GM21360 (cell line): ENCODE data around the gene RRP9.
A peak's percentile ranks its signal among the peaks of the same experiment; 100 is the strongest.

Experiments
- ATAC-seq: cut with Tn5 transposase; IDR thresholded peaks from one replicate; pipeline ENCODE4 v1.9.1; 2021; ENCODE audit warnings: mild to moderate bottlenecking, moderate library complexity; ENCODE audit not compliant: unreplicated experiment

RRP9 gene

DNA sequence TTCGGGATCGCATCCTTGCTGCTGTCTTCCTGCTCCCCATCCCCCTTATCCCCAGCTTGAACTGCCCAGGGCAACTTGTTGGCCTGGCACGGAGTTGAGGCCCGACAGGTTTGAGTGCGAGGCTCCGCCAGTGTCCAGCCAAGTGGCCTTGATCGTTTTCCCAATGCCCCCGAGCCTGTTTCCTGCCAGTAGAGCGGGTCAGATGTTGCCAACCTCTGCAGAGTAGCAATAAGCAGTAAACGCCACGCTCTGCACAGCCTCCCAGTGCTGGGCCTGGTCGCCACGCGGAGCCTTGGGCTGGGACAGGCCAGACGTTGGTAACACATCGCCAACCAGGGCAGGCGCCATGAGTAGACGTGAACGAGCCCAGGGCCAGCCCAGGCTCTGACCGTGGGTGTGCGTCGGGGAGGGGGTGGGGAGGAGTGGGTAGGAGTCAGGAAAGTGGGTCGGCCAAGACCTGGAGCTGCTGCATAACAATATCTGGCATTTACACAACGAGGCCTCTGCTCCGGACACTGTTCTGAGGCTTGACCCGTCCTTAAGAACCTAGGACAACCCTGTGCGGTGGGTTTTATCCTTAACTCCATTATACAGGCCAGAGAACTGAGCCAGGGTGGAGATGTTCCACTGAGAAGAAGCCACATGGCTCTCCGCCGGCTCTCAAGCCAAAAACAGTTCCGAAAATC is 32.7 kb upstream of the RRP9 start:
- ATAC-seq = peak; percentile 11

DNA sequence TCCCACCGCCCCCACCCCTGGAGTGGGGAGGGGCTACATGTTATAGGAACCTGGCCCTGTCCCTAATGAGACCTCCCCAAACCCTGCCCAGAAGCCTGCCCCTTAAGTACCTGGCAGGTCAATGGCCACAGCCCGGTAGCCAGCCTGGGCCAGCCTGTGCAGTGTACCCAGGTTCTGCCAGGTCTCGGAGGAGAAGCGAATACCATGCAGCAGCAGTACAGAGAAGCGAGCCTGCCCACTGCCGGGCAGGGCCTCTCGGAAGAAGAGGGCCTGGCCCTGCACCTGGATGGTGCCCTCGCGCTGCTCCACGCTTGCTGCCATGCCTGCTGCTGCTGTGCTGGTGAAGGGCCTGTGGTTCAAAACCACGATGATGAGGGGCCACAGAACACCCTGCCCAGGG is 29.6 kb upstream of the RRP9 start:
- ATAC-seq = no peak

DNA sequence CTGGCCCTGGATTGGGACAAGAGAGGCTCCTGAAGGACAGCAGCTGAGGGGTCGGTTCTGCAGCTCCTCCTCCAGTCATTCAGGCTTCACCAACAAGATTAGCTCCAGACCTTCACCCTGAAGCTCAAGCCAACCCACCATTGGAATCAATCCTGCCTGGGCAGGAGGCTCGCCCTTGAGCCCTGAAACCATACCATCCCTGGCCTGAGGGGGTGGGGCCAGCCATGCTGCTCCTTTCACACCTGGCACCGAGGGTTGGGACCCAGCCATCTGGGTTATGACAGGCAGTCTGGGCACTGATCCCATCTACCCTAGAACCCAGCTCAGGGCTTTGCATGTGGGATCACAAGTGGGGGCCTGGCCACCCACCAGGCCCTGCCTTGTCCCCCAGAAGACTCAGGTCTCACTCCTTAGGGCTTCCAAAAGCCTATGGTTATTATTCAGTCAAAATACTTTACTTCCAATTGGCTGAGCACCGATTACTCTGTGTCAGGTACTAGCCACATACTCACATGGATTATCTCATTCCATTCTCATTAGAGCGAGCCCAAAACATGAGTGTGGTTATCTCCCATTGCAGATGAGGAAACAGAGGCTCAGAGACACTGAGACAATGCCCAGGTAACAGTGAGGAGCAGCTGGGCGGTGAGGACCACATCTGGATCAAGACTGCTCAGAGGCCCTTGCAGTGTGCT is 29.0 kb upstream of the RRP9 start:
- ATAC-seq = no peak

DNA sequence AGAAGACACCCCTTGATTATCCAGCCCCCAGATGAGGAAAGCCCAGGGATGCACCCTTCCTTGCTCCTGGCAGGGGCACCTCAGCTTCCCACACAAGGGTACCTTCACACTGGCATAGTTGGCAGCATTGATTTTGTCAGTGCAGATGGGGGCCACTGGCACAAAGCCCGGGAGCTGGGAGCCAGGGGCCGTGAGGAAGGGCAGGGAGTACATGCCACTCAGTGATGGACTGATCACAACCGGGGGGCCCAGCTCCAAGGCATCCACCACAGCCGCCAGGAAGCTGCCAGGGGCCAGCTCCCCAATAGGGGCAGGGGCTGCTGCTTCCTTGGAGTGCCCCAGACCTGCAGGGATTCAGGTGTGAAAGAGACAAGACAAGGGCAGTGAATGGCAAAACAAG is 28.1 kb upstream of the RRP9 start:
- ATAC-seq = no peak

DNA sequence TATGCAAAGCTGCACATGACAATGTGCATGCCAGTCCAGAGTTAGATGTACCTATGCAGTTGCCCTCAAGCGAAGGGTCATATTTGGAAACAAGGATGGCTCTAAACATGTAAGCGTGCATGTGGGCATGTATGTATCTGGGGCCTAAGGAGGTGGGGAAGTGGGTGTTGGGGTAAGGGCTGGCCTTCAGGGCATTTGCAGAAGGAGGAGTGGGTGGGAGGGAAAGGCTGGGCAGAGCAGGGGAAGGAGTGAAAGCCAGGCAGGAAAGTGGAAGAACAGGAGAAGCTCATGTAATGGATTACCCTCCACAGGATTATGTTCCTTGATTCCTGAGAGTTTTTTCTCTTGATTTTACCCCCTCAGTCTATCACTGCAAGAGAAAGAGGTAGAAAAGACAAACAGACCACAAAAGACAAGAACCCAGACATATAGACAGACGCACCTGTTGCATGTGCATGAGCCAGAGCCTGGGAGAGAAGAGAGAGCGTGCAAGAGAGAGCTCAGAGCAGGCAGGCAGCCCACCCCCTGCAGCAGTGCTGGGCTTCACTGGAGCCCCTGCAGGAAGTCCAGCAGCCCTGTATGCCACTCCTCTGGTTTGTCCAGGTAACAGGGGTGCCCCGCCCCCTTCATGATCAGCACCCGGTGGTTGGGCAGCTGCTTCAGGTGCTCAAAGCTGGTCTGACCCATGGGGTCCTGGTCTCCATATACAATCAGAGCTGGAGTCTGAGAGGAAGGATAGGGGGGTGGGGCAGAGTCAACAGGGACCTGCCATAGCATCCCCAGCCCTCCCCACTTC is 27.4 kb upstream of the RRP9 start:
- ATAC-seq = no peak

DNA sequence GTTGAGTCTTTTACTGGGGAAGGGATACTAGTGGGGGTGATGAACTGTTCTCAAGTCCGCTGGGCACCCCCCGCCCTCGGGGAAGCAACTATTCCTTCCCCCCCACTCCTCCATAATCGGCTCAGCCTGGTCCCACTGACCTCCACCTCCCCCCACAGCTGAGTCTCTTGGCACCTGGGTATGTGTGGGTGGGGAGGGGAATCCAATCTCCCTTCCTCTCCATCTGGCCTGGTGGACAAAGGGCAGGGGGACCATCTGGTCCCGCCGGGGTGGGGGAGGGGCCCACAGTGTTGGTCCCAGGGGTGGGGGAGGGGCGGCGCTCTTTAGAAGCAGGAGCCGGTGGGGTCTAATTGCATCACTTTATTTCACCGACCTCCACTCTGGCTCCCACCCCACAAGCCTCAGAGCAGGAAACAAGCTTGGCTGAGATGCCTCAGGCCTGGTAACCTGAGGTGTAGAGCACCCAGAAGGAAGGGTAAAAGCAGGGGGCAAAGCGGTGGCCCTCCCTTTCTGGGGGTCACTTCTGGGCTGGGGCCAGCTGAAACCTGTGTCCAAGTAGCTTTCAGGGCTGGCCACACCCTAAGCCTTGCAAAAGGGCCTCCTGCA is 26.6 kb upstream of the RRP9 start:
- no peak for ATAC-seq

DNA sequence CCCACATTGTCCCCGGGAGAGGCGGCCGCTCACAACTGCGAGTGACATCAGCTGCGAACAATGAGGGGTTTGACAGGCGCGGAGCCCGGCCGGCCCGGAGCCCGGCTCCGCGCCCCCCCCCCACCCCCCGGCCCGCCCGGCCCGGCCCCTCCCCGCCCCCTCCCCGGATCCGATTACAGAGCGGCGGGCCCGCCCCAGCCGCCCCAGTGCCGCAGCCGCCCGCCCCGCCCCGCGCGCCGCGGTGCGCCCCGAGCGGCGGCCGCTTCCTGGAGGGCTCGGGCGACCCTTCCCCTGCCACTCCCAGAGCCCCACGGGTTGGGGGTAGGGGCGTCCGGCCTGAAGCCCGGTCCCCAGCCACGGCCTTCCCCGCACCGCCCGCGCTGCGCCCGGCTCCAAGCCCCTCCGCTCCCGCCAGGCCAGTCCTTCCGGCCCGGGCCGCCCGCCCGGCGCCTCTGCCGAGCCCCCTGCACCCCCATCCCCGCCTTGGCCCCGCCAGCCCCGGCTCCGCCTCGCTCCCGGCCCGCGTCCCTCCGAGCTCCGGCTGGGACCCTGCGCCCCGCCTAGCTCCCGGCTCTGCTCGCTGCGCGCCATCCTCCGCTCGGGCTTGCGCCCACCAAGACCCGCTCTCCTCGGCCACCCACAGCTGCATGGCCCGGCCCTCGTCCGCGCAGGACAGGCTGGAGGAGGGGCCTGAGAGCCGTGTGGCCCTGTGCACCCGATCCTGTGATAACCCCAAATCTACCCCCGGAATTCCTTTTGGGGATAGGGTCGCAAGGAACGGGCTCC is 25.9 kb upstream of the RRP9 start, which contains the start of gene PCBP4:
TSS of gene PCBP4 (minus strand) at position 71 of the 786 bp plus-strand sequence. CDS start 6,214 bp downstream, outside the sequence.
- no peak for ATAC-seq

DNA sequence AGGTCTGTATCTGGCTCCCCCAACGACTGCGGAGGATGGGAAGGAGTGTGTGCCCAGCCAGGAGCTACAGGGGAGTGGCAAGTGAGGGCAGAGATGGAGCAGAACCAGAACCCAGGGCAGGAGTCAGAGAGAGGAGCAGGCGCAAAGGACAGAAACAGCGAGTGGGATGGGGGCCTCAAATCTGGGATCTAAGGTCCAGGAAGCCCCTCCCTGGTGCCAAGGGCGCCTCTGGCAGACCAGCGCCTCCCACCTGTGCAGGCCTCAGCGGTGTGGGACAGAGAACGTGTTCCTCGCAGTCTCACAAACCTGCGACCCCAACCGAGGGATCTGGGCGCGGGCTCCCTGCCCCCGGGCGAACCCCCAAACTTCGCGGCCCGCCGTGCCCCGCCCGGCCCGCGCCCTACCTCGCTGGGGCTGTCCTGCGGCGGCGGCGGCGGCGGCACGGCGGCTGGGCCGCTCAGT is 25.2 kb upstream of the RRP9 start:
- ATAC-seq = no peak

DNA sequence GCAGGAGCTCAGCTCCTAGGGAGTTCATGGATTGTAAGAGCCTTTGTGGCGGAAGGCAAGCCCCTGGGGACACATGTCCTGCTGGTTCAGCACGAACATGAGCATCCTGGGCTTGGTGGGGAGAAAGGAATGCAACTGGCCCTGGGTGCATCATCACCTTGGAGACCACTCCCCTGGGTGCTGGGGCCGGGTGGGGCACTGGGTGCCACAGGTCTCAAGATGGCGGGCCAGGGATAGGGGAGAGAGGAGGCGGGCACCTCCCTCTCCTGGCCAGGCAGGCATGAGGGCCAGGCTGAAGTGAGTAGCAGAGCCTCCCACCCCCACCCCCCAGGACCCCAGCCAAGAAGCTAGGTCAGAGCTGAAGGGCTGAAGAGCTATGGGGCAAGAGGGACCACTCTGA is 24.8 kb upstream of the RRP9 start:
- ATAC-seq = no peak

DNA sequence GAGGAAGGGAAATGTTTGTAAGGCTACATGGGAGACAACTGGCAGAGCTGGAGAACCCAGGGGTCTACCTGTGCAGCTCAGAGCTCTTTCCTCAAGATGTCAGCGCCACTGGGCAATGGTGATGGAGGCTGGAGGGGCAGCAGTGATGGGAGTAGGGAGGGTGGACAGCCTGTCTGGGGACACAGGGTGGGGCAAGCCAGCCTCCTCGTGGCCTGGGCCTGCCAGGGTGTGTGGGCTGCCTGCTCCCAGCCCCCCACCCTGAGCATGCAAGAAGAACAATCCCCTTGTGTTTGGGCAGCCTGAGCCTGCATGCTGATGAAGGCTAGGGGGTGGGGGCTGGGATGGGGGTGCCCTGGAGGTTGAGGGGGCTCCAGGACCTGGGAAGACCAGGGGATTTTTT is 24.3 kb upstream of the RRP9 start:
- no peak for ATAC-seq

DNA sequence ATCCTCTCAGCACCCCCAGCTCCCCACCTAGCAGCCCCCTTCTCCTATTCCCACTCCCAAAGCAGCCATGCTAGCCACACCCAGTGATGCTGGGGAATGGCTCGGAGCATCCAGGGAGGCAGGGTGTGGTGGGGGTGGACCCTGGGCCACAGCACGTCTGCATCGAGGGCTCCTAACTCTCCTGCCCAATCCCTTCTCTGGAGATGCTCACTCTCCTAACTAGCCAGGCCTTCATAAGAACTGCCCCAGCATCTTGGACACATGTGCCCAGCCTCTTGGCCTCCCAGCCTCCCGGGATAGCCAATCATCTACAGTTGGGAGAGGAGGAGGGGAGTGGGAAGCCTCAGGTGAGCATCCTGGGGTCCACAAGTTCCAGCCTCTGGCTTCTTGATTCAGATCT is 22.8 kb upstream of the RRP9 start:
- no peak for ATAC-seq

DNA sequence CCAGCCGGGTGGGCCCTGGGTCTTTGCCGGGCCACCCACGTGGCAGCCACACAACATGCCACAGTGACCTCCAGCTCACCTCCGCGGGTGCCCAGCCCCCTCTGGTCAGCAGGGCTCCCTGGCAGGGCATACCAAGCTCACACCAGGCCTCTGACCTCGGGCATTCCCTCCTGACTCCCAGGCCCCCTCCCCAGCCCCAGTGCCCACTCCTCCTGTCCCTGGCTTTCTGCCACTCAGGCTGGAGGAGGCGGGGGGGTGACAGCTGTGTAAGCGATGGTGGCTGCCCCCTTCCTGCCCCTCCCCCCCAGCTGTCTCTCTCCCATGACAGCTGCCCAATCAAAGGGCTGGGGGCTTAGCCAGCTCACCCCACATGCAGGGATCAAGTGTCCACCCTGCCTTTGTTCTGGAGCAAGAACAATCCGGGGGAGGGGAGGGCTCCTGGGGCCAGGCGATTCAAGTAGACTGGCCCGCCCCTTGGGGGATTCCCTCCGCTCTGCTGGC is 22.3 kb upstream of the RRP9 start:
- no peak for ATAC-seq

DNA sequence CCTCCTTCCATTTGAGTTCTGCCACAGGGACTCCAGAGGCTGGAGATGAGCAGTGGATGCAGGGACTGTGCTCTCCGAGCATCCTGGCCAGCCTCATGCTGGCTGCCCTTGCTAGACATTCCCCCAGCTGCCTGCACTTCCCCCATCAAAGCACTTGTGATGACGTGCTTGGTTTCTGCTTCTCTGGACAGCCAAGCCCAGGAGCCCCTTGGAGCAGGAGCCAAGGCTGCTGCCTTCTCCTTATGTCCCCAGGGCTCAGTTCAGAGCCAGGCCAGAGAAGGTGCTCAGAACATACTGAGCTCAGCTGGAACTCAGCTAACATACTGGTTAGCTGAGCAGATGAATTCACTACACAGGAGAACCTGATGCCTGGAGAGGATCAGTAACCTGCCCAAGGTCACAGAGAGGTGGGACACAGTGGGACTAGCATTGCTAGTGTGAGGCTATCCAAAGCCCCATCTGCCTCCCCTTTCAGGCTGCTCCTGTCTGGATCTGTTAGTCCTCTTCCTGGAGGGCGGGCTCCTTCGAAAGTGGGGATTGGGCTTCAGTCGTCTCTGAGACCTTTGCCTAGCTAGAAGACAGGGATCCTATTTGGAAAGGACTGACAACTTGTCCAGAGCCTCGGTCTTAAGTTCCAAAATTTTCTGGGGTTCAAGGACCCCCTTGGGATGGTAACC is 21.3 kb upstream of the RRP9 start:
- ATAC-seq = no peak

DNA sequence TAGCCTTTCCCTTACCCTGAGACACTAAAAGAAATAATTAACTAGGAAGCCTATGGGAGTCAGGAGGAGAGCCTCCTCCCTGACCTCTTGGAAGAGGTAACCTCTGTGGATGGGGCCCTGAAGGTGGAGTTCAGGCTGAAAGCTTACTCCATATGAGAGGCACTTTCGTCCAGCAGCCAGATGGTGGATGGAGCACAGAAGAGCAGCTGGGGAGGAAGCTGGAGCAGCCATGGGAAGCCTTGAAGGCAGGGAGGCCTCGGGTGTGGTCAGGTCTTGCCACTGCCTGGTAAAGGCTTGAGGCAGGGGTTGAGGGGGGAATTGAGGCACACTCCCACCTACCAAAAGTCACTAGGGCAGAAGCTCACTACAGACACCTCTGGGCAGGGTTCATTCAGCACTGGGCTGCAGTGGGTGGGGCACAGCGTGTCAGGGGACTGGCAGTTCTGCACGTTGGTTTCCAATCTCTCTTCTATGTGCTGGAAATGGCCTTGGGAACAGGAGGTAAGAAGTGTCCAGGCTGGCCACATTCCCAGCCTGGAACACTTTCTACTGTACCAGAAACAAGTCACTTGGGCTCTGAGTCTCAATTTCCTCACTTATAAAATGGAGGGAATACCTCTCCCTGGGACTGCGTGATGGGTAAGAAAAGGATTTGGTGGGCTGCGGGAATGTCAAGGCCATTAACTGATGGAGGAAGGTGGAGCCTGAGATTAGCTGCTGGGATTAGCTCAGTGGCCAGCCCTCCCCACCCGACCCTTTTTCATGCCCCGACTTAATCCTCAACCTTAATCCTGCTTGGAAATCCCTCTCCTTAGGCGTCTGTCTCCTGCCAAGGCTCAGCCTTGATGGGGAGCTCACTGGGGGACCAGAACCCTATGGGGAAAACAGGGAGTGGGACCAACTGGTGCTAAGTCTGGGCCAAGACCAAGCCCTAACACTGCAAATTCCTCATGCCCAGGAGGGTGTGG is 20.2 kb upstream of the RRP9 start:
- ATAC-seq = no peak

DNA sequence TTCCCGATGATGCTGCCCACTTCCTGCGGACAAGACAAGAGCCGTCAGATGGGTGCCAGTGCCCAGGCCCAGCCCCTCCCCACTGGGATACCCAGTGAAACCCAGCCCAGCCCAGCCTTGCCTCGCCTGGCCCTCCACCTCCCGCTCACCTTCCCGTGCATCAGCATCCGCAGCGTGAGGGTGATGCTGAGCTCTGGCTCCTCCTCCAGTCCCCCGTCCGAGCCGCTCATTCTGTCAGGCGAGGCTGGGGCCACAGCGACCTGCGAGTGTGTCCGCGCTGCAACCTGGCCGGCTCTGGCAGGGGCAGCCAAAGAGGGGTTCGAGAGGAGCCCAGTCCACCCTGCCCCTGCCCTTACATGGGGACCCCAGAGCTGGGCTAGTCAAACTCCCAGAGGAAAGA is 19.3 kb upstream of the RRP9 start:
- ATAC-seq = no peak

DNA sequence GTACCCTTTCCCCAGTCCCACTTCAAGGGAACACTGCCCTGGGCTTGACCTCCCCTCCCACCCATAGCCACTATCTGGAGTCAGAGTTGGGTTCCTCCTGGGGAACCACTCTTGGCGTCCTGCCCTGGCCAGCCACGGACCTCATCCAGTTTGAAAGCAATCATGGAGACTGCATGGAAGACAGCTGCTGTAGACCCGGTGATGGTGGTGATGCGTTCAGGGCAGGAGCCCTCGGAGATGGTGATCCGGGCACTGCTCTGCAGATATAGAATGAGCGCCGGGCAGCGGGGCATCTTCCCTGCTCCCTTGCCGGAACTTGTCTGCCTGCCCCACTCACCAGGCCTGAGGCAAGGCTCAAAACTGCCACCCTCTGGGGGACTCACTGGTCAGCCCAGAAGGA is 18.7 kb upstream of the RRP9 start:
- ATAC-seq = no peak

DNA sequence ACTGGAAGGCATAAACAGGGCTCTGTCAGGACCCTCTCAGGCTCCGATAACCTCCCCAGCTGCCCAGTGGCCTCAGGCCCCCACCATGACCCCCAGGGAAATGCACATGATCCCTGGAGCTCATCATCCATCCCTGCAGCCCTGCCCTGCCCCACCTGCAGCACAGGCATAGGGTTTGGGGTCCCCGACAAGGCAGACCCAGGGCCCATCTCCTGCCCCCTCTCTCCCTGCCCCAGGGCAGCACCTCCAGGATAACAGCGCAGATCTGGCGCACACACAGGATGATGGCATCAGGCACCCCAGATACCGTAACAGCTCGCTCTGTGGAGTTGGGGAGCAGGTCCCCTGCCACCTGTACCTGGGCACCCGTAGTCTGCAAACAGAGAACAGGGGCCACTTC is 17.9 kb upstream of the RRP9 start:
- ATAC-seq = no peak

DNA sequence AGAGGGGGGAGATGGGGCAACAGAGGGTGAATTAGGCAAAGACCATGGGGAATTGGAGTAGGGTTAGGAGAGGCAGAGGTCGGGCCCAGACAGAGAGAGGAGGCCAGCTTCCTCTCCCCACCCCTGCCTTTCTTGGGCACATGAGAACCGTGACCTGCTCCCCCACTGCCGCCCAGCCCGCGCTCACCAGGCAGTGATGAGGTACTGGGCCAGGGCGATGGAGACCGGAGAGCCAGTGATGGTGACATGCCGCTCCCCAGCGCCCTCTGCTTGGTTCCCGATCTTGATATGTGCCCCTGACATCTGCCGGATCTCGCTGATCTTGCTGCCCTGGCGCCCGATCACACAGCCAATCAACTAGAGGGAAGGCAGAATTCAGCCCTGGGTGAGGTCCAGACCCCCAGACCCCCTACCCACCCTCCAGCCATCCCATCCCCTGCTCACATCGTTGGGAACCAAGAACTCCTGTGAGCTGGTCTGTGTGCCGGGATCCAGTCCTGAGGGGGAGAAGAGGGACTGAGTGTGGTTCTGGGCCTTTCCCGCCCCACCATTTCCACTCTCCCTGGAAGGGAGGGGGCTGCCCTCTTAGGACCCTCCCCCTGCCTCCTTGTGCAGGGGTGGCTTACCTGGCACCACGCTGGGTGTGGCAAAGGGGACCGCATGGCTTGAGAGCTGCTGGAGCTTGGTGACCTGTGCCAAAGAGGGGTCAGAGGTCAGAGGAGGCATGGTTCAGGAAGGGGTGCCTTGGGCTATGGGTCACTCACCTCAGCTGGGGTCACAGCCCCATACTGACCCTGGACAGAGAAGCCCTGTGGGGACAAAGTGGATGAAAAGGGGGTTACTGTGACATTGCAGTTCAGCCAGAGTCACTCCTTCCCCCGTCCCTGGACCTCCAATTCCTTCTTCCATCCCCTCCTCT is 17.2 kb upstream of the RRP9 start:
- ATAC-seq = no peak
